Limb (tissue), 2 donors: ENCODE data around the gene REPS2.

ENCODE experiments used
- DNase-seq, 2 donors: peaks; one replicate each; pipeline ENCODE4 v3.0.0-alpha.2; 2016; ENCODE audit errors: extremely low spot score in 2 of 2

The REPS2 gene

GRCh38 chrX:17035111-17035510 lies 88.7 kb downstream of the REPS2 start:
- DNase-seq: no peak

- no peak for DNase-seq
These were observed 89.9 kb downstream of the REPS2 start for GRCh38 chrX:17036171-17036961.

- no peak for DNase-seq
These were observed 91.8 kb downstream of the REPS2 start for GRCh38 chrX:17038277-17038676.

- peak; percentile 39 to 63 for DNase-seq
These were observed 92.3 kb downstream of the REPS2 start for GRCh38 chrX:17038681-17039161.

- no peak for DNase-seq
These were observed 93.4 kb downstream of the REPS2 start for GRCh38 chrX:17039826-17040225.

- no peak for DNase-seq
These were observed 94.3 kb downstream of the REPS2 start for GRCh38 chrX:17040711-17041110.

GRCh38 chrX:17042037-17042436 lies 95.6 kb downstream of the REPS2 start:
- no peak for DNase-seq

GRCh38 chrX:17046478-17047097 lies 100.1 kb downstream of the REPS2 start:
- DNase-seq: peak; percentile 44 to 53

GRCh38 chrX:17047224-17047623 lies 100.8 kb downstream of the REPS2 start:
- DNase-seq: no peak

- DNase-seq: no peak
These were observed 105.8 kb downstream of the REPS2 start for GRCh38 chrX:17052210-17052609.

- DNase-seq: no peak
These were observed 106.3 kb downstream of the REPS2 start for GRCh38 chrX:17052793-17053192.

GRCh38 chrX:17053502-17053901 lies 107.0 kb downstream of the REPS2 start:
- DNase-seq: no peak

GRCh38 chrX:17056868-17057608 lies 110.6 kb downstream of the REPS2 start:
- DNase-seq: no peak

GRCh38 chrX:17062065-17062464 lies 115.6 kb downstream of the REPS2 start:
- no peak for DNase-seq

GRCh38 chrX:17065100-17065499 lies 118.6 kb downstream of the REPS2 start:
- DNase-seq: no peak

- no peak for DNase-seq
These were observed 121.1 kb downstream of the REPS2 start for GRCh38 chrX:17067534-17067933.

GRCh38 chrX:17072301-17072700 lies 125.8 kb downstream of the REPS2 start:
- no peak for DNase-seq

- DNase-seq: no peak
These were observed 126.3 kb downstream of the REPS2 start for GRCh38 chrX:17072721-17073230.

- DNase-seq: no peak
These were observed 128.5 kb downstream of the REPS2 start for GRCh38 chrX:17075004-17075403.

- DNase-seq: peak in 1 of 2 donors; percentile 27
These were observed 130.9 kb downstream of the REPS2 start for GRCh38 chrX:17077361-17077760.

GRCh38 chrX:17078031-17078720 lies 131.7 kb downstream of the REPS2 start:
- peak in 1 of 2 donors; percentile 24 for DNase-seq
